NCI-H524 treated with DMSO at 0.1 percent for 48 hours (cell line): Measurements from ENCODE around the gene MT1B.
"Not testable (repeated sequence)": the region's sequence is repeated elsewhere in the genome, so short reads cannot be mapped to it uniquely, and the experiment has no call there.

ENCODE experiments used
- DNase-seq: peaks from one replicate; lab custom pipeline; 2025; lab: John Stamatoyannopoulos, UW

The MT1B gene

GRCh38 chr16:56637814-56638750 lies 13.6 kb upstream of the MT1B start, which contains the start of gene MT1A:
Gene MT1A, plus strand, starts transcription at chr16:56638666. Its CDS starts 73 bp downstream, at chr16:56638739.
- no peak for DNase-seq

GRCh38 chr16:56639045-56639444 lies 12.6 kb upstream of the MT1B start:
- DNase-seq: no peak

GRCh38 chr16:56640076-56640475 lies 11.6 kb upstream of the MT1B start:
- no peak for DNase-seq

GRCh38 chr16:56641166-56641565 lies 10.5 kb upstream of the MT1B start:
- DNase-seq: no peak

- peak; percentile 38 for DNase-seq
These were observed 8.5 kb upstream of the MT1B start for GRCh38 chr16:56643080-56643778.

- no peak for DNase-seq
These were observed 7.9 kb upstream of the MT1B start for GRCh38 chr16:56643833-56644232.

GRCh38 chr16:56645311-56645710 lies 6.4 kb upstream of the MT1B start:
- no peak for DNase-seq

GRCh38 chr16:56645838-56646237 lies 5.8 kb upstream of the MT1B start:
- no peak for DNase-seq

GRCh38 chr16:56647641-56648431 lies 3.9 kb upstream of the MT1B start:
- DNase-seq: no peak

- DNase-seq: no peak
These were observed 2.4 kb upstream of the MT1B start for GRCh38 chr16:56649271-56649670.

GRCh38 chr16:56649820-56650219 lies 1.9 kb upstream of the MT1B start:
- no peak for DNase-seq

- no peak for DNase-seq
These were observed 914 bp downstream of the MT1B start for GRCh38 chr16:56652600-56652999.

- no peak for DNase-seq
These were observed 1.5 kb downstream of the MT1B start for GRCh38 chr16:56653218-56653617.

- DNase-seq: no peak
These were observed 6.1 kb downstream of the MT1B start, which contains the start of gene MT1F for GRCh38 chr16:56657555-56658326. Gene MT1F, plus strand, starts transcription at chr16:56657959. Its CDS starts 100 bp downstream, at chr16:56658059.

GRCh38 chr16:56658327-56658875 lies 6.7 kb downstream of the MT1B start:
- no peak for DNase-seq

GRCh38 chr16:56662357-56663354 lies 11.0 kb downstream of the MT1B start:
- DNase-seq: no peak

GRCh38 chr16:56664506-56664905 lies 12.8 kb downstream of the MT1B start:
- DNase-seq: no peak

- not testable (repeated sequence) for DNase-seq
These were observed 13.9 kb downstream of the MT1B start for GRCh38 chr16:56665286-56666261.
